A673 (cell line): ENCODE data around the gene PNKD. TPM values are rescaled to one million over a fixed set of nuclear protein-coding genes. Genes with fewer than 3 reads are reported as not detected.

Experiments used
- BruUV-seq: library from RNA; stranded (reverse); fragments of 400-500 nt; replicated peaks from 2 replicates; lab custom pipeline; 2021; lab: Mats Ljungman, UMichigan
- CTCF ChIA-PET: fragments of 300-600 bp; sonication (Branson Sonifier 250); formaldehyde crosslinking; loops from one replicate; lab custom pipeline; 2022; ENCODE audit warnings: antibody characterized with exemption; lab: Charles Lee
- POLR2A ChIA-PET: fragments of 300-600 bp; sonication (Branson Sonifier 250); formaldehyde crosslinking; loops from one replicate; lab custom pipeline; 2022; ENCODE audit warnings: antibody characterized with exemption; ENCODE audit not compliant: low non-redundant PET; lab: Charles Lee
- DNase-seq: peaks from one replicate; pipeline ENCODE4 v3.0.0-alpha.2; 2015; ENCODE audit warnings: low spot score
- H3K27ac ChIP-seq: fragments of 200-600 bp; sonication (generic); 2 replicates; pipeline ENCODE4 v1.5.1; 2016; ENCODE audit warnings: mixed run types, low read depth, mild to moderate bottlenecking, mixed read lengths, antibody characterized with exemption, low read length; ENCODE audit not compliant: poor library complexity, severe bottlenecking
- H3K27me3 ChIP-seq: fragments of 200-600 bp; sonication (generic); replicated peaks from 2 replicates; pipeline ENCODE4 v1.6.1; 2017; ENCODE audit warnings: mixed run types, low read depth, mild to moderate bottlenecking, mixed read lengths, antibody characterized with exemption, low read length; ENCODE audit not compliant: insufficient read depth, poor library complexity
- H3K36me3 ChIP-seq: fragments of 200-600 bp; sonication (generic); 2 replicates; pipeline ENCODE4 v1.6.1; 2016; ENCODE audit warnings: mixed run types, mild to moderate bottlenecking, mixed read lengths, antibody characterized with exemption, low read length; ENCODE audit not compliant: insufficient read depth, poor library complexity, severe bottlenecking
- H3K4me1 ChIP-seq: fragments of 200-600 bp; sonication (generic); 2 replicates; pipeline ENCODE4 v1.6.1; 2017; ENCODE audit warnings: mixed run types, mild to moderate bottlenecking, mixed read lengths, antibody characterized with exemption, low read length; ENCODE audit not compliant: insufficient read depth, poor library complexity, severe bottlenecking
- H3K4me3 ChIP-seq: fragments of 200-600 bp; sonication (generic); 2 replicates; pipeline ENCODE4 v1.5.1; 2016; ENCODE audit warnings: low read depth, mixed run types, mild to moderate bottlenecking, mixed read lengths, low read length; ENCODE audit not compliant: poor library complexity, severe bottlenecking
- H3K9me3 ChIP-seq: fragments of 200-600 bp; sonication (generic); 2 replicates; pipeline ENCODE4 v1.6.1; 2016; ENCODE audit warnings: mixed run types, low read depth, mild to moderate bottlenecking, mixed read lengths, antibody characterized with exemption, low read length; ENCODE audit not compliant: poor library complexity, severe bottlenecking
- CTCF ChIP-seq: fragments of 300-800, 200-600 bp; sonication (generic); conservative IDR thresholded peaks from 2 replicates; pipeline ENCODE4 v1.5.1; 2017; ENCODE audit warnings: low read depth, mild to moderate bottlenecking, antibody characterized with exemption, low read length, moderate library complexity, mixed read lengths
- EZH2 ChIP-seq: fragments of 200-600 bp; sonication (generic); IDR thresholded peaks from 2 replicates; pipeline ENCODE4 v1.6.1; 2017; ENCODE audit warnings: borderline replicate concordance, low read depth, mild to moderate bottlenecking, mixed read lengths, antibody characterized with exemption, low read length; ENCODE audit not compliant: poor library complexity, severe bottlenecking
- intact Hi-C: fragments of 100-400 bp; cut with micrococcal nuclease; formaldehyde crosslinking; loops from one replicate; pipeline ENCODE4 v1.10.0; 2022; ENCODE audit not compliant: unreplicated experiment
- total RNA-seq: library from RNA; stranded (reverse); gene quantifications from 2 replicates; pipeline ENCODE4 v1.2.3, GENCODE V29; 2021

PNKD gene
- total RNA-seq, 1 experiment from 2014 or later = 36.7 TPM

DNA sequence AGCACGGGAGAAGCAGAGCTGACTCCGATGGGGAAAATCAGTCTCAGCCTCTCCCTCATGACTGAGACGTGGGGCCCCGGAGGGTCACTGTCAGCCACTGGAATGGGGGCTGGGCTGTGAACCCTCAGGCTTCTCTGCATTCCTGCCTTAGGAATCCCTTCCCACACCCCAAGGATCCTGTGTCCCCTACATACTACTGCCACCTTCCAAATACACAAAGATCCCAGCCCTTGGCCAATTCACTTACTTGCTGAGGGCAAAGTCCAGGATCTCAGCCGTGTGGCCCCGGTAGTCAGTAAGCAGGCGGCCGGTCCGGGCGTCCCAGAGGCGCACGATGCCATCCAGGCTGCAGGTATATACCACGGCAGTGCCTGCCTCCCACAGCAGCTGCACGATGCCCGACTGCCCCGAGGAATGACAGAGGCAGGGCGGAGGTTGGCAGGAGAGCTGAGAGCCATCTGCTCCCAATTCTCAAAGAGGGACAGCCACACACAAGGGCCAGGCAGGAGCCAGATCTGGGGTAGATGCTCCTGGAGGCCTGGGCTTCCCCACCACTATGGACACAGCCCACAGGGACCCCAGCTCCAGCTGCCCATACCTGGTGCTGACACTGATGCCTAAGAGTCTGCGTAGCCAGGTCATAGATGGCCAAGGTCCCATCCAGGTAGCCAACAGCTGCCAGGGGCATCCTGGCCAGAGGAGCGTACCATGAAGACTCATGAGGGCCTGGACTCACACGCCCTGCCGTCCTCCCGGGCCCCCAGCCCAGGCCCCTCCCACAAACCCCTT lies 5.4 kb upstream of the PNKD start:
- Histone ChIP-seq H3K27me3 (no peaks in the 10 kb centered on the region), H3K4me1 (peaks cover 15% of the 10 kb centered on the region), H3K36me3 (peaks cover 26% of the 10 kb centered on the region), H3K9me3 (no peaks in the 10 kb centered on the region), H3K27ac (no peak overlapping the region), H3K4me3 (no peak overlapping the region)
- ChIA-PET POLR2A (no interaction called here), CTCF (no interaction called here)
- BruUV-seq = no TSS peak
- TF ChIP-seq EZH2 (no peak), CTCF (no peak)
- DNase-seq = no peak
- intact Hi-C loops = no loop called here

DNA sequence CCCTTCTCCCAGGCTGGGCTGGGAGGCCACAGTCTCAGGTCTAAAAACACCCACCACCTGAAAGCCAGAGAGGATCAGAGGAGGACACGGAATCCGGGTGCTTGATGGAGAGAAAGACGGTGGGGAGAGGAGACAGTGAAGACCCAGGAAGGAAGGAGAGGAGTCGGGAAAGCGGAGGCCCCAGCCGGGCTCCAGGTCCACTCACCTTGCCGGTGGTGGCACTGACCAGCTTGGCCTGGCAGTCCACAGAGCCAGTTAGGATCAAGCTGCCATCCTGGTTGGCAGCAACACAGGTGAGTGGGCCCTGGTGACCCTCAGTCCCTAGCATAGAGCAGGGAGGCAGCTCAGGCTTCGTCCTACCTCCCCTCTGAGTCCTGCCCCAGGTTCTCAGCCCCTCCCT lies 4.7 kb upstream of the PNKD start:
- ChIA-PET POLR2A (no interaction called here), CTCF (no interaction called here)
- Histone ChIP-seq H3K27ac (no peak overlapping the region), H3K36me3 (peaks cover 26% of the 10 kb centered on the region), H3K4me1 (peaks cover 12% of the 10 kb centered on the region), H3K9me3 (no peaks in the 10 kb centered on the region), H3K4me3 (no peak overlapping the region), H3K27me3 (no peaks in the 10 kb centered on the region)
- TF ChIP-seq CTCF (no peak), EZH2 (no peak)
- no TSS peak for BruUV-seq
- no peak for DNase-seq
- intact Hi-C loops = no loop called here

- H3K4me3 ChIP-seq = no peak overlapping the region
- no peaks in the 10 kb centered on the region for H3K27me3 ChIP-seq
- peaks cover 11% of the 10 kb centered on the region for H3K4me1 ChIP-seq
- H3K36me3 ChIP-seq = peaks cover 26% of the 10 kb centered on the region
- no TSS peak for BruUV-seq
- no peak overlapping the region for H3K27ac ChIP-seq
- TF ChIP-seq CTCF (no peak), EZH2 (no peak)
- no peak for DNase-seq
- ChIA-PET CTCF (no interaction called here), POLR2A (no interaction called here)
- intact Hi-C loops = no loop called here
- no peaks in the 10 kb centered on the region for H3K9me3 ChIP-seq
These were observed 3.9 kb upstream of the PNKD start for GRCh38 chr2:218266316-218266979.
